AG10803 (cell line): Measurements from ENCODE around the gene OSBPL7.

Source experiments
- DNase-seq: peaks from one replicate; pipeline ENCODE4 v3.0.0; 2010; ENCODE audit warnings: low read depth
- H3K4me3 ChIP-seq: 2 replicates; pipeline ENCODE4 v1.5.1; 2011; ENCODE audit warnings: mild to moderate bottlenecking, low read length, control low read depth
- CTCF ChIP-seq: conservative IDR thresholded peaks from 2 replicates; pipeline ENCODE4 v1.5.1; 2011; ENCODE audit warnings: mild to moderate bottlenecking, low read length, control low read depth, inconsistent platforms

Gene OSBPL7

GRCh38 chr17:47847341-47848197, 26.0 kb upstream of the OSBPL7 start:
- TF ChIP-seq CTCF: peak; percentile 34
- no peak overlapping the region for H3K4me3 ChIP-seq
- DNase-seq: no peak

GRCh38 chr17:47846716-47847340, 25.2 kb upstream of the OSBPL7 start:
- no peak for TF ChIP-seq CTCF
- DNase-seq: no peak
- H3K4me3 ChIP-seq: no peak overlapping the region

- TF ChIP-seq CTCF: no peak
- no peak overlapping the region for H3K4me3 ChIP-seq
- no peak for DNase-seq
Measured at GRCh38 chr17:47845716-47846075, 24.1 kb upstream of the OSBPL7 start.

GRCh38 chr17:47844814-47845715, 23.5 kb upstream of the OSBPL7 start:
- peak; percentile 56 for TF ChIP-seq CTCF
- peak; percentile 38 for DNase-seq
- H3K4me3 ChIP-seq: no peak overlapping the region

GRCh38 chr17:47844227-47844626, 22.6 kb upstream of the OSBPL7 start:
- no peak for DNase-seq
- H3K4me3 ChIP-seq: no peak overlapping the region
- no peak for TF ChIP-seq CTCF

- no peak for TF ChIP-seq CTCF
- no peak for DNase-seq
- H3K4me3 ChIP-seq: no peak overlapping the region
Measured at GRCh38 chr17:47843391-47843730, 21.8 kb upstream of the OSBPL7 start.
